Measurements from ENCODE around the gene SPSB3.

The SPSB3 gene

GRCh38 chr16:1762196-1762878, 20.0 kb downstream of the SPSB3 start:
- no peak for DNase-seq

- DNase-seq, result no peak
Measured at GRCh38 chr16:1761751-1762150, 20.6 kb downstream of the SPSB3 start.

GRCh38 chr16:1760911-1761310, 21.5 kb downstream of the SPSB3 start:
- DNase-seq, result no peak

GRCh38 chr16:1759511-1759910, 22.9 kb downstream of the SPSB3 start:
- DNase-seq, result no peak

- no peak for DNase-seq
Measured at GRCh38 chr16:1758923-1759322, 23.4 kb downstream of the SPSB3 start.

- DNase-seq, result no peak
Measured at GRCh38 chr16:1757714-1758461, 24.5 kb downstream of the SPSB3 start.

GRCh38 chr16:1754204-1754603, 28.2 kb downstream of the SPSB3 start:
- no peak for DNase-seq

- DNase-seq, result no peak
Measured at GRCh38 chr16:1752853-1753252, 29.5 kb downstream of the SPSB3 start.

- DNase-seq, result no peak
Measured at GRCh38 chr16:1751946-1752345, 30.4 kb downstream of the SPSB3 start.

- no peak for DNase-seq
Measured at GRCh38 chr16:1749152-1750117, 32.9 kb downstream of the SPSB3 start.

- DNase-seq, result no peak
Measured at GRCh38 chr16:1747934-1748333, 34.4 kb downstream of the SPSB3 start.

GRCh38 chr16:1746693-1747195, 35.6 kb downstream of the SPSB3 start:
- no peak for DNase-seq

- no peak for DNase-seq
Measured at GRCh38 chr16:1745900-1746692, 36.3 kb downstream of the SPSB3 start.

GRCh38 chr16:1745181-1745899, 37.0 kb downstream of the SPSB3 start:
- DNase-seq, result peak; percentile 40

GRCh38 chr16:1744338-1744840, 38.0 kb downstream of the SPSB3 start:
- DNase-seq, result peak; percentile 13

- peak; percentile 17 for DNase-seq
Measured at GRCh38 chr16:1743376-1744337, 38.7 kb downstream of the SPSB3 start.

GRCh38 chr16:1741553-1742165, 40.7 kb downstream of the SPSB3 start:
- peak; percentile 13 for DNase-seq

GRCh38 chr16:1740781-1741490, 41.4 kb downstream of the SPSB3 start:
- peak; percentile 22 for DNase-seq

GRCh38 chr16:1740234-1740633, 42.1 kb downstream of the SPSB3 start:
- DNase-seq, result no peak

All from left hindlimb (tissue), 1 donor.